Activated CD4-positive, alpha-beta T cell treated with anti-CD3 and anti-CD28 coated beads, Interleukin-2, amount 50 U/mL, for 16 hours (primary cell): ENCODE data around the gene CACNA2D4.
A peak's percentile ranks its signal among the peaks of the same experiment; 100 is the strongest.

ENCODE experiments used
- DNase-seq: peaks from one replicate; pipeline ENCODE4 v3.0.0-alpha.2; 2020

CACNA2D4 gene

DNA sequence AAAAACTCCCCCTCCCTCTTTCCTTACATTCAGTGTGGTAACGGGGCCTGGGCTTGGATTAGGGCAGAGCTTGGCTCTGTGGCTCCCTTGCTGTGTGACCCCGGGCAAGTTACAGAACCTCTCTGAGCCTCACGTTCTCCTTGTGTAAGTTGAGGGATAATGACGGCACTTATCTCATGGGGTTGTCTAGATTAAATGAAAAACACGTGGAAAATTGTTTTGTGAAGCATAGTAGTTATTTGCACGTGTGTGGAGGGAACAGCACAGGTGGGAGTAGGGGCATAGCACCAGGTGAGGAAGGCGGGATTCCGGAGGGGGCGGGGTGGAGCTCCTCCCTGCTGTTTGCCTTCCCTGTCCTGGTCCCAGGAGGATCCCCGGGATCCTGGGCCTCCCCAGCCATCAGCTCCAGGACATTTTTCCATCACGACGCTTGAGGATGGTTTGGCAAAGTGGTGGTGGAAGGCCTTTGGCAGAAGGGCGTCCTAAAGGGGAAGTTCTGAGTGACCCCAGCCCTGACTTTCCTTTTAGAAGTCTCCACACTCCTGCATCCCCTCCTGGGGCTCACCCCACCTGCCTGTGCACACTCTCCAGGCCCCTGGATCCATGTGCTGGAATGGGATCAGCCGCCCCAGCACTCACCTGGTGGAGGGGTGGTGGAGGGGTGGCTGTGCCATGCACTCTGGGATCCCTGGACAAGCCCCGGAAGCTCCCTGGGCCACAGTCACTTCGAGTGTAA is 75.4 kb downstream of the CACNA2D4 start:
- no peak for DNase-seq

DNA sequence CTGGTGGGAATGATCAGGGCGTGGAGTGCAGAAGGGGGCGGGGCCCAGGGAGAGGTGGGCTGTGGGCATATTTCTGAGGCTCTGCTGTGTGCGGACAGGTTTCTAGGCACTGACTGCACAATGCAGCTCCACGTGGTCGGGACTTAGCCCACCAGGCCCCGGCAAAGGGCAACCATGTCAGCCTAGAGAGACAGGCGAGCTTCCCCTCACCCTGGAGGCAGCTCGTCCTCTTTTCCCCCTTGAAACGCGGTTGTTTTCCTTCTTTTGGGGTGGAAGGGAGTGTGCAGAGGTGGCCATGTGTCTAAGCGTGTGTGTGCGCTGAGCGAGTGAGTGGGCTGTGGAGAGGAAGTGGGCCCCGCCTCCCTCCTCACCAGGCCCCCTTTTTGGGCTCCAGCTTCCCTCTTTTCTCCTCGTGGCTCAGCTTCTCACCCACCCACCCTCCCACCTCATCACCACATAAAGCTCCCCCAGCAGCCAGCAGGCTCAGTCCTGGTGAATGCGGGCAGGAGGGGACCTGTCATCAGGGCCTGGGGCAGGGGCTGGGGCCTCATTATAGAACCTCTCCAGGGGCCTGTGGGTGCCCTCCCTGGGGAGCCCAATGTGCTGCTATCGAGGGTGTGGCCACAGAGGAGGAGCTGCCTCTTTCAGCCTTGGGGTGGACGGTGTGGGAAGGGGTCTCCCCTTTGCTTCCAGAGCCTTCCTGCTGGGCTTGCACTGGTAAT is 76.1 kb downstream of the CACNA2D4 start:
- no peak for DNase-seq

DNA sequence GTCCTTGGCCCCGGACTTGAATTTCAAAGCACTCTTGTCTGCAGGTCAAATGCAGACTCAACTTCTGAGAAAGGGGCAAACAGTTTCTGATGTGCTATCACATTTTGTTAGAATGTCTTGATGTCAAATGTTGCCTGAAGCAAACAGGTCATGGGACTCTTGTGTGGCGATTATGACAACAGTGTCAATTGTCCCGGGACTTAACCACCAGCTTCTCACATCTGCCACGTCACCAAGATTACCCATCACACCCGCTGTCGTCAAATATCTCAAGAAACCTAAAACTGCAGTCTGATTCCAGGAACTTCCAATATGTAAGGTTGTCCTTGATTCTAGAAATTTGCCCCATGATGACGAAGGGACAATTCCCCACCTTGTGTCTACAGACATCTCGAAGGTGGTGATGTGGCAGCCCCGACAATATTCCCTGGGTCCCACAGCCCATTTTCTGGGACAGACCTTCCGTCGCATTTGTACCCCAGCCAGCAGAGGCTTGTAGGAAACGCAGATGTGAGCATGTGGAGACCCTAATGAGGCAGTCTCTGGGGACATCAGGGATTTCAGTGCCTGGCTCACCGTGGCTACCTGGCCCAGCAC is 76.8 kb downstream of the CACNA2D4 start:
- no peak for DNase-seq

DNA sequence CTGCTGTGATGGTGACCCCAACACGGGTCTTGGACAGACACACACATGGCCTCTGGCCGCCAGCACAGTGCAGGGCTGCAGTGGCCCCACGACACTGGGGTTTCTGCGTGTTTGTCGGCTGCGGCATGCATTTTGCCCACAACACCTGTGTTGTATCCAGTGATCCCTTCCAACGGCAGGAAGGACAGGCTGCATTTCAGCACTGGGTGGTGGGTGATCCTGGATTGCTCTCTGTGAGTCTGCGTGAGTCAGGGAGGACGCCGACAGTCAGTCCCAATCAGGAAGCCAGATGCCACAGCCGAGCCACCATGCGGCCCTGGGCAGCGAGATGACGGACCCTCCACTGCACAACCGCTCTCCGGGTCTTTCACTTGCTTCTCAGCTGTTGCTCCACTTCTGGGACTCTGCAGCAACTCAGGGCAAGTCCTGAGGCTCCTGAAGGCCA is 77.4 kb downstream of the CACNA2D4 start:
- no peak for DNase-seq

DNA sequence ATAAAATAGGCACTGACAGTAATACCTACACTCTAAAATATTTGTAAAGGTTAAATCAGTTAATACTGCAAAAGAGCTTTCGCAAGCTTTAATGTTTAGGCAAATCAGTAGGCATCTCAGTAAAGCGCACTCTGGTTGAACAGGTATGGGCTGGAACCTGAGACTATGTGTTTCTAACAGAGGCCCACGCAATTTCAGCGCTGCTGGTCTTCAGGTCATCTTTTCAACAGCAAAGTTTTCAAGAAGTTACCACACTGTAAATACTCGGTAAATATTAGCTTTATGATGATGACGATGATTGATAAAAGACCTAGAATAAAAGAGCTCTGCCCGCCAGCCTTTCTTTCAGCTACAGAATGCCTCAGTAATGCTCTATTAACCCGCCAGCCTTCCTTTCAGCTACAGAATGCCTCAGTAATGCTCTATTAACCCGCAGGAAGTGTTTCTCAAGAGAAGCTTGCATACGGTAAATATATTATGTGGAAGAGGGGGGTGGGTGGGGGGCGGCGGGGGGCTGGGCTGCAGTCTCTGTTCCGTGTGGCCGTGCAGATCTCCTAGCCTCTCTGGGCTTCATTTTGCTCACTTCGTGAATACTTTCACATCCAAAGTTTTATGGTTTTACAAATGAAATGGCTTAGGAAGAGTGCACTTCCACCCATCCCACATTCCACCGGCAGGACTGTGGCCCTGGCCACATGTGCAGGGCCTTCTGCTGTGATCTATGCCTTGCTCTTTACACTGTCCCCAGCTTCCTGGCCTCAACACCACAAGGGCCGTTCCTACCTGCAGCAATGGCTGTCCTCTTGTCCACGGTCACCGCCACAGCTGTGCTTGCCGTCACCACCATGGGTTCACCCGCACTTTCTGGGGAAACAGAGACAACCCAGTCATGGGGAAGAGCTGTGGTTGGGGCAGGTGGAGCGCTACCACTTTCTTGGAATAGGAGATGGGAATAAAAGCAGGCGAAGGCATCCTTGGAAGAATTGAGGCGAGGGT is 78.2 kb downstream of the CACNA2D4 start:
- no peak for DNase-seq

DNA sequence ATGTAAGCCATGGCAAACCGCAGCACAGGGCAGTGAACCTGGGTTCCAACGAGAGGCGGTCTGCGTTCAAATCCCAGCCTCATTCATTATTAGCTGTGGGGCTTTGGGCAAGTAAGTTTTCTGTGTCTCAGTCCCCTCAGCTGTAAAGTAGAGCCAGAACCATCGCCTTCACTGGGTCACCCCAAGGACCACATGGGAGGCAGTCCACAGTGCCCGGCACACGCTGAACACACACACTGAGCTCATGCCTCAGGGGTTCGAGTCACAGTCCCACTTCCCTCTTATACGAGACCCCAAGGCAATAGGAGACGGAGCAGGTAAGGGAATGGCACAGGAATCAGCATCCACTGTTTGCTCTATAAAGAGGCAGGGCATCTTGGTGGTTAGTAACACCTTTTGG is 79.0 kb downstream of the CACNA2D4 start:
- DNase-seq, result no peak

DNA sequence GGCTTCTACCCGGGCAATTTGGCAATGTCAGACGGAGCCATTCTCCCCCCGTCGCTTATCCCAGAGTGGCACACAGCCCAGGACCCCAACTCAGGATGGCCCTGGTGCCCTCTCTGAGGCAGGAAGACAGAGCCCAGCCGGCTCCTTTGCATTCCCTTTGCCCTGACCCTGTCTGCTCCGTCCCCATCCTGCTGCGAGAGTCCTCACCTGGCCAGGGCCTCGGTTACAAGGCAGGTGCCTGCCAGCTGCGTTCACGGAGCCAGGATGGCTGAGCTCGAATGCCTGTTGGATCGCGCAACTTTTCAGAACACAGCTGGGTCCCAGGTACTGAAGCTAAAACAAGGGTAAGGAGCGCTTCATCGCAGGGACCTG is 79.5 kb downstream of the CACNA2D4 start:
- DNase-seq, result no peak

DNA sequence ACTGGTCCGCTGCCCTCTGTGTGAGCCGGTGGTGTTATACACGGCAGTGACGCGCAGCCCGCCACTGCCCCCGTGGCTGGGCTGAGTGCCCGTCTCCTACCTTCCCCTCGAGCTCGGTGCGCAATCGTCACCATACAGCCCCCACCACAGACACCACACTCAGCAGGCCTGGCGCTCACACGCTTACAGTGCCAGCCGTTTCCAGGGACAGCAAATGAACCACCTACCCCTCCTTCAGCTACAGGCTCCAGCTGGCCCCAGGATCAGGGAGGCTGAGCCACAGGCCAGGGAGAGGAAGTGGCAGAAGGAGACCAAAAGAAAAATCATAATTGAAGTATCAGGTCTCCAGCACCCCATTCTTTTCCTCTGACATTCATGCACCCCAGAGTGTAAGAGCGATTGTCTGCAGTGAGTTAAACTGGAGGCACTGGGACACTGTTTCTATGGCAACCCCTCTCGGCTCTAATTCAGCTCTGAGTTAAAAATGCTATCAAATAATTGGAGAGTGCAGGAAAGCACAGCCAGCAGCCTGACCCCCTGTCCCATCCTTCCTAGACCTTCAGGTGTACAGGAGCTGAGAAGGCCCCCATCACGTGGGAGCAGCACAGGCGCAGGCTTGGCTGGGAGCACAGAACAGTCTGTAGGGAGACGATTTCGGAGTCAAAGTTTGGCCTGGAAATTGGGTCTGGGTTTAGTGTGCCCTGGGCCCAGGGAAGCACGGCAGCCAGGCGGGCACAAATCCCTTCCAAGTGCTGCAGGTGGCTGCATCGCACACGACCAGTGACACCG is 80.1 kb downstream of the CACNA2D4 start:
- DNase-seq, result no peak

DNA sequence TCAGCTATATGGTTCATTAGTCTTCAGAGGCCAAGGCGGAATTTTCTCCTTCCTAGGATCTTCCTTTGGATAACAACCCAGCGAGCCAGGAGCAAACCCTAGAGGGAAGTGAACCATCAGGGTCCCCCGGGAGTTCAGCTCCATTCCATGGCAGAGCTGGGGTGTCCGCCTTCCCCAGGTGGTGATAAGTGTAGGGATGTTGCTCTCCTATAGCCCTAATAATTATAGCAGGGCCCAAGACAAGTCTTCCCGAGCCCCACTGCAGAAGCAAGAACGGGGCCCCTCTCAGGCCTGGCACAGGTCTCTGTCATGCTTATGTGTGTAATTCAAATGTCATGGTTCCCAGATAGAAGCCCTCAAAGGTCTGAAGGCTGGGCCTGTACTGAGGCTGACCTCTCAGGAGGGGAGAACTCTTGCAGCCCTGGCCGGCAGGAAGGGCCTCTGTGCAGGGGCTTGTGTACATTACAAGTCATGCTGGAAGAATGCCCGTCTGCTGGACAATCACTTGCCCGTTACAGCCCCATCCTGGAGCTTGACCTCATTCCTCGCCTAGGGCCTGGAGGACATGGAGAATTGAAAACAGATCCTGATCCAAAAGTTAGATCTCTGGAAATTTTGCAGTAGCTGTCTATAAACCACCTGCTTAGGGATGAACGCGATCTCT is 80.8 kb downstream of the CACNA2D4 start:
- no peak for DNase-seq

DNA sequence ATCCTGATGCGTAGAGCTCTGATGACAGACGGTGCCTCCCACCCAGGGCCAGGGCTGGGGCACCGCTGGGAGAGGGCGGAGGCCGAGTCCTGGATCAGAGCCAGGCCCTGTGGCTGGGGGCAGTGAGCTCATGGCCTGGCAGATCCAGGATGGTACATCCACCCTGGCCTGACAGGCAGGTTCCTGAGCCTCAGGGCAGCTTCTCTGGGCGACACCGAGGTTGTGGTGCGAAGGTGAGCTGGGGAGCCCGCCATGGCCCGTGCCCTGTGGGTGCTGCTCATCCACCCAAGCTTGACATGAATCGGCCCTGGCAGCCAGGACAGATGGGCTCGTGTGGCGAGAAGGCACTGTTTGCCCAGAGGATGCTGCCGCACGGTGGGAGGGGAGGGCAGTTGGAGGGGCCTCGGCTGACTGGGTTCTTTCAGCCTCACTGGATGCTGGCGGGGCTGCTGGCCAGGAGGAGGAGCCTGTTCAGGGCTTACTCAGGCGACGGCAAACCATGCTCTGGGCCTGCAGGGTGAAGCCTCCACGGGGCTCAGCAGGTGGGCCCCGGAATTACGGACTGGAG is 81.5 kb downstream of the CACNA2D4 start:
- no peak for DNase-seq

DNA sequence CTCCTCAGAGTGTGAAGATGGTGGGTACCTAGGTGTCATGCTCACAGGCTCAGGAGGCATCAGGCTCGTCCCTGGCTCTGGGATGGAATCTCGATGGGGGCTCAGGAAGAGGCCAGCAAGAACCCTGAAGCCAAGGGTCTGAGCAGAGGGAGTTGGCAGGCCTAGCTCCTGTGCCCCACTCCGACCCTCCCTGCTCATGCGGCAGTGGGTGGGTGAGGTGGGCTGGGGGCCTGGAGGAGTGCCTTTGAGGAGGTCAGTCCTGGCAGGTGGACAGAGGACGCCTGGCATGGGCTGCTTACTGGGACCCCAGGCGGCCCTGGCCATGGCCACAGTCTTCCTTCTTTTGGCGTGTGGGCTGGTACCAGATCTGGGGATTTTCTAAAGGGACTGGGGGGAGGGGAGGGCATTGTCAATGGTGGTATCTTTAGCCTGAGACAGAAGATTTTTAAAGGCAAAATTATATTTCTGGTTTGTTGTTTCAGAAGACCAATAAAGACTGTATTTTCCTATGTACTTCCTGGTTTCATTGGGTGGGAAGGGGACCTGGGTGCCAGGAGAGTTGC is 82.1 kb downstream of the CACNA2D4 start:
- DNase-seq, result no peak

DNA sequence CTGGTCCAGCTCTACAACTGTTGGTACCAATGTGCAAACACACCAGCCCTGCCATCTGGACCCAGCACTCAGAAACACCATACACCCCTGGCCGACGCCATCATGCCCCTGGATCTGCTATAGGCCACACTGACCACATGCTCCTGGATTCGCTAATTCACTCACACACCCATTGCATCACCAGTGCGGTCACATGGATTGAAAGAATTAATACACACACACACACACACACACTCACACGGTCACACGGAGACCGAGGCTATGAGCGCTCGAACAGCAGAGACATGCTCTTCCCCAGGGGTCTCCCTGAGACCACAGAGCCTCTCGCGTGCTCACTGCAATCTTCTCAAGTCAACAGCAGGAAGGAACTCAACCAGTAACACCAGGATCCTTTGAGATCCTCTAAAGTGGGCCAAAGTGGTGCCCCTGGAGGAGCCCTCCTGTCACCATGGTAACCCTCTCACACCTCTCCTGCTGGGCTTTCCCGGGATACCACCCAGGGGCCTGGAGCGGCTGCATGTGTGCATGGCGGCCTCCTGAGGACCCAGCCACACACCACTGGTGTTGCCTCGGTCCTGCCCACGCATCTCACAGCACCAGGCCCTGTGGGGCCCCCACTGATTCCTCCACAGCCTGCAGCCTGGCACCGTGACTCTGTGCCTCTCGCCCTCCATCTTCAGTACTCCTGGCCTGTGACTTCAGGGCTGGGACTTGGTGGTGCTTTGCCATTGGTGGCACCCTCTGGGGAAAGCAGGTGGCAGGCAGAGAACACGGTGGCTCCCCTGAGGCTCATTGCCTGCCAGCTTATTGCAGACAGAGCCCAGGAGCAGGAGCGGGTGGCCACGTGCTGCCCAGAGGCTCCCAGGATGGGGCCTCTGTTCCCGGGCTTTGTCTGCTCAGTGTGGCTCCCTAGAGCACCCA is 83.0 kb downstream of the CACNA2D4 start:
- no peak for DNase-seq

DNA sequence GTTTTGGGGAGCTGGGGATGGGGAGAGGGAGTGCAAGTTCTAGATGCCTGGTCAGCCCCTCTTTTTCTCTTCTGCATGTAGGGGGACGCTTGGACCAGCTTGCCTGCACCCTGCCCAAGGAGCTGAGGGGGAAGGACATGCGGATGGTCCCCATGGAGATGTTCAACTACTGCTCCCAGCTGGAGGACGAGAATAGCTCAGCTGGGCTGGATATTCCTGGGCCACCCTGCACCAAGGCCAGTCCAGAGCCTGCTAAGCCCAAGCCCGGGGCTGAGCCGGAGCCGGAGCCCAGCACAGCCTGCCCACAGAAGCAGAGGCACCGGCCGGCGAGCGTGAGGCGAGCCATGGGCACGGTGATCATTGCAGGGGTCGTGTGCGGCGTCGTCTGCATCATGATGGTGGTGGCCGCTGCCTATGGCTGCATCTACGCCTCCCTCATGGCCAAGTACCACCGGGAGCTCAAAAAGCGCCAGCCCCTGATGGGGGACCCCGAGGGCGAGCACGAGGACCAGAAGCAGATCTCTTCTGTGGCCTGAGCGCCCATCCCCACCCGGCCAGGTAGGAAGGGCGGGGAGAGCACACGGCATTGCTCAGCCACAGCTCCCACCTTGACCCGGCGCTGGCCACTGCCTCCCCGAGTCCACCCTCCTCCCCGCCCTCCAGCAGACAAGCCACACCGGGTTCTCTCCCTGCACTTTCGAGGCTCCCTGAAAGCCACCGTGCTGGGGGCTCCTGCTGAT is 84.1 kb downstream of the CACNA2D4 start:
- DNase-seq, result no peak

DNA sequence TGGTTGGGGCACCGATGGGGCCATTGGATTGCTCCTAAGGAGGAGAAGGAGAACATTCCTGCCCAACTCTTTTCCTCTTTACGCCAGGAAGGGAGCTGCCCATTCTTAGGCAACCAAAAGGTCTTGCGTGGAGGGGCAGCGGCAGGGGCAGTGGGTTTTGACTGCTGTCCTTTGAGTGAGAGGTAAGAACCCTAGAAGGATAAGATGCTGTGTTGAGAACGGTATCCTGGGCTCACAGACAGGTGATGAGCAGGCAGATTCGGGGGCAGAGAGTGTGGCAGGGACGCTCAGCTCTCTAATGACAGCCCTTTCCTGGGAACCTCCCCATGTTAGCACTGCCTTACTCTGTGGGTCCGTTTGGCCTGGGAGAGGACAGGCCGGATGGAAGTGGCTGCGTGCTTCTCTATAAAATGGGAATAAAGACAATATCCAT is 84.8 kb downstream of the CACNA2D4 start:
- DNase-seq, result no peak

DNA sequence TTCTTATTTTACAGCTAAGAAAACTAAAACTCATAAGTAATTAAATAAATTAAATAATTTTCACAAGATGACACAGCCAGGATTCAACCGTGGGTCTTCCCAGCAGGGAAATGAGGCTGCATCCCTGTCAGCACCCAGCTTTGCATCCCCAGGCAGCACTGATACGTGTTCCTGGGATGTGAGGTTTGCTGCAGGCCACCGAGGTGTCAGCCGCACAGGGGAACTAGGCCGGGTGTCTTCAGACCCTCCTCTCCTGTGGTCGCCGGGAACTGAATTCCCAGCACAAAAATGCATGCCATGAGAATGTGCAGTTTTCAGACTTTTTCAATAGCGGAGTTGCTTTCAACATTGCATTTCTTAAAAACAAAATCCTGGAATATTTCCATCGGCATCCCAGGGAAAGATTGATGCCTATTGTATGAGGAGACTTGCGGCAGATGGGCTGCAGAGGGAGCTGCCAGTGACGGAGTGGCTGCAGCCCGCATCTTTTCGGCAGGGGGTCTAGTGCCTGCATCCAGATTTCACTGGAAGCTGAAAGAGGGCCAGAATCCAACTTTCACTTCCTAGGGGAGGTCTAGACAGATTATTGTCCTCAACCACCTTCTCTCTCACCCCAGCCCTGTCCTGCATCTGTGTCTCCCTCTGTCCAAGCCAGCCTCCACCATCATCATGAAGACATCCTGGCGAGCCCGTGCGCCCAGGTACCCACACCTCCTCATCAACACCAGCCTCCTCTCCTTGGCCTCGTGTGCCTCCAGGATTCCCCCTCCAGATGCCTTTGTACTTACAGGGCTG is 85.5 kb downstream of the CACNA2D4 start:
- DNase-seq, result no peak

DNA sequence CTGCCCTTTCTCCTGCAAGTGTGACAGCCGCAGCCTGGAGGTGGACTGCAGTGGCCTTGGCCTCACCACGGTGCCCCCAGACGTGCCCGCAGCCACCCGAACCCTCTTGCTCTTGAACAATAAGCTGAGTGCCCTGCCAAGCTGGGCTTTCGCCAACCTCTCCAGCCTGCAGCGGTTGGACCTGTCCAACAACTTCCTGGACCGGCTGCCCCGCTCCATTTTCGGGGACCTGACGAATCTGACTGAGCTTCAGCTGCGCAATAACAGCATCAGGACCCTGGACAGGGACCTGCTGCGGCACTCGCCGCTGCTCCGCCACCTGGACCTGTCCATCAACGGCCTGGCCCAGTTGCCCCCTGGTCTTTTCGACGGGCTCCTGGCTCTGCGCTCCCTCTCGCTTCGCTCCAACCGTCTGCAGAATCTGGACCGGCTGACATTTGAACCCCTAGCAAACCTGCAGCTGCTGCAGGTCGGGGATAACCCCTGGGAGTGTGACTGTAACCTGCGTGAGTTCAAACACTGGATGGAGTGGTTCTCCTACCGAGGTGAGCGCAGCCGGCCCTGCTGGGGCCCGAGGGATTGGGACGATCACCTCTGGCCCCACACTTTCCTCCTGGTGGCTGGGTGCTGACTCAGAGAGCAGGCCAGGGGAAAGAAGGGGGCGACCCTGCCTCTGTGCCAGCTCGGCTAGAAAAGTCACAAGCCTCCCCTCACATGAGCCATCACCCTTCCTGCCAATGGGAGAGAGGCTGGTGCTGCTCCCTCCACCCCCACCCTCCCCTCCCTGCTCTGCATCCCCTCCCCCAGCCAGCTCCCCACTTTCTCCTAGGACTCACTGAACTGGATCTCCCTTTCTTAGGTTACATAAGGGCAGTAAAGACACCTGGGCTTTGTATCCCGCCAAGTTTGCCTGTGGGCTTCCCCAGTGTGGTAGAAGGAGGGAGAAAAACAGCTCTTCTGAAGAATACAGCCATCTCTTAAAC is 87.2 kb downstream of the CACNA2D4 start:
- peak; percentile 10 for DNase-seq

DNA sequence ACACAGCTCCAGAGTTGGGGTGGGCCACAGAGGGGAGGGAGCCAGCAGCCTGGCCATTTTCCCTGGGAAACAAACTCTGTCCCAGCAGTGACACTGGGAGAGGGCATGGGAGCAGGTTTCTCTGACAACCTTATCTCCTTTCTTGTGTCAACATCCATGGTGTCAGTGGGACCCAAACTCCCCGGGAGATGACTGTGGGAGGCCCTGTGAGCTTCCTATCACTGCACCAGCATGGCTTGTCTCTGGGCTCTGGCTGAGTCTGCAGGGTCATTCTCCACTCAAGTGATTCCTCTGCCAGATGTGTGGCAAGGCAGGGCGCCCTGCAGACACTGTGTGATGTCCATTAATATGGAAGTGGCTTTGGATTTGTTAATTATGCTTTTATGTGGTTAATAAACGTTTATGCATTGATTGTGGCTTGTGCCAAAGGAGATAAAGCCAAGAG is 88.0 kb downstream of the CACNA2D4 start:
- no peak for DNase-seq
